Gastrocnemius medialis (tissue), 4 donors: ENCODE measurements around the gene SAMD11.

Source experiments
- POLR2A ChIP-seq, 2 donors: fragments of 450-650 bp; IDR thresholded peaks; one replicate each; pipeline ENCODE4 v1.6.1; 2017; ENCODE audit warnings: antibody characterized with exemption in 2 of 2, mild to moderate bottlenecking in 2 of 2, moderate library complexity in 2 of 2
- TF ChIP-seq, protein P1 (sequence below), 5 experiments: fragments of 450-650 bp in 3 of 5; fragments of 200-600 bp in 2 of 5; sonication (generic) in 2 of 5; IDR thresholded peaks in 4 of 5; conservative IDR thresholded peaks in 1 of 5; 1 replicate in 4 of 5; 2 replicates in 1 of 5; pipeline ENCODE4 v1.5.1; 2016 to 2019; ENCODE audit warnings: antibody characterized with exemption in 5 of 5, mild to moderate bottlenecking in 3 of 5, moderate library complexity in 3 of 5

DNA sequence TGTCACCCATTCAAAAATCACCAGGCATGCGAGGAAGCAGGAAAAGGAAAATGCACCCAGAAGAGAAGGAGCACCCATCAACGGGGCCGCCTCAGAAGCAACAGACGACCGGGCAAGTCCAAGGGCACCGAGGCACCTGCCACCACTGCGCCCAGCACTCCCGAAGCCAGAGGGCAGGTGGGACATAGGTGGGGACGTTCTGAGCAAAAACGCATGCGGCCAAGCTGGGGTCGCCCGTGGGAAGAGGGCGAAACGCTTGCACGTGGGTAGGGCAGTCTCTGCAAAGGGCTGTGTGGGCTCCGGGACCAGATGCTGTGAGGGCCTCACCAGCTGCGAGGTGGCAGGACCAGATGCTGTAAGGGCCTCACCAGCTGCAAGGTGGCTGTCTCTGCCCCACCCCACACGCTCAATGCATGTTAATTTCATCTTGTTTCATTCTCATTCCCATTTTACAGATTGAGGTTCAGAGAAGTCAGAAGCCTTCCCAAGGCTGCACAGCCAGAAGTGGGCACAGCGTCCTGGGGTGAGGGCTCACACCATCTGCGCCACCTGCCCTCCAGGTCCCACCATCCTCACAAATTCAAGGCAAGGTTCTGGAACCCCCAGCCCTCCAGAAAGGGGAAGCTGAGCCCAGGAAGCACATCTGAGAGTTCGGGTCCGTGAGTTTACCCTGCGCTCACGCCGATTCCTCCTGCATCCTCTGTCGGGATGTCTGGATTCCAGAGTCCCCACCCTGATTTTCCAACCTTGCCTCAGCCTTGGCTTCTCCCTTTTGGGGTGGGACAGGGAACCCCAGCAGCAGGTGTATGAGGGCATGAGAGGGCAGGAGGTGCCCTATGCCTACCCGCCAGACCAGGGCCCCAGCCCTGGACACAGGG, 8.2 kb upstream of the SAMD11 start:
- TF ChIP-seq, protein P1, sequence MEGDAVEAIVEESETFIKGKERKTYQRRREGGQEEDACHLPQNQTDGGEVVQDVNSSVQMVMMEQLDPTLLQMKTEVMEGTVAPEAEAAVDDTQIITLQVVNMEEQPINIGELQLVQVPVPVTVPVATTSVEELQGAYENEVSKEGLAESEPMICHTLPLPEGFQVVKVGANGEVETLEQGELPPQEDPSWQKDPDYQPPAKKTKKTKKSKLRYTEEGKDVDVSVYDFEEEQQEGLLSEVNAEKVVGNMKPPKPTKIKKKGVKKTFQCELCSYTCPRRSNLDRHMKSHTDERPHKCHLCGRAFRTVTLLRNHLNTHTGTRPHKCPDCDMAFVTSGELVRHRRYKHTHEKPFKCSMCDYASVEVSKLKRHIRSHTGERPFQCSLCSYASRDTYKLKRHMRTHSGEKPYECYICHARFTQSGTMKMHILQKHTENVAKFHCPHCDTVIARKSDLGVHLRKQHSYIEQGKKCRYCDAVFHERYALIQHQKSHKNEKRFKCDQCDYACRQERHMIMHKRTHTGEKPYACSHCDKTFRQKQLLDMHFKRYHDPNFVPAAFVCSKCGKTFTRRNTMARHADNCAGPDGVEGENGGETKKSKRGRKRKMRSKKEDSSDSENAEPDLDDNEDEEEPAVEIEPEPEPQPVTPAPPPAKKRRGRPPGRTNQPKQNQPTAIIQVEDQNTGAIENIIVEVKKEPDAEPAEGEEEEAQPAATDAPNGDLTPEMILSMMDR (IDR thresholded peaks at IDR 0.05 in 4 of 5, conservative IDR thresholded peaks at IDR 0.05 in 1 of 5) = no peak
- TF ChIP-seq POLR2A (IDR thresholded peaks at IDR 0.05) = no peak
